ENCODE measurements around the gene CTNND1.

CTNND1 gene

GRCh38 chr11:57762235-57762861, 746 bp downstream of the CTNND1 start:
- no peak for DNase-seq

DNA sequence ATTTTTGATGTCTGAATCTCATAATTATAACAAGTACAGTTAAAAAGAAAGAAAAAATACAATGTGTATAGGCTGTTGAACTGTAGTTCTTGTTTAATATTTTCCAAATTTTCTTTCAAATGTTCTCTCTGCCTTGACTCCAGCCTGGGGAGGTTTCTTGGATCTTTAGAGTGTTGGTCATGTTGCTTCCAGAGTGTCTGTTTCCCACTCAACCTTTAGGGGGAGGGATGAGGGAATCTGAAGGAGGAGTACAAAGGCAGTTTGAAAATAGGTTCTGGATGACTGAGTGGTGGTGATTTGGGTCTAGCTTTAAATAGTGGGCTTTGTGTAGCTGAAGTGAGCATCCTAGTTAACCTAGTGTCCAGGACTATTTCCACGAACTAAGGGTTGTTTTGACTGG, 2.0 kb downstream of the CTNND1 start:
- DNase-seq = no peak

GRCh38 chr11:57764021-57764420, 2.4 kb downstream of the CTNND1 start:
- DNase-seq = no peak

DNA sequence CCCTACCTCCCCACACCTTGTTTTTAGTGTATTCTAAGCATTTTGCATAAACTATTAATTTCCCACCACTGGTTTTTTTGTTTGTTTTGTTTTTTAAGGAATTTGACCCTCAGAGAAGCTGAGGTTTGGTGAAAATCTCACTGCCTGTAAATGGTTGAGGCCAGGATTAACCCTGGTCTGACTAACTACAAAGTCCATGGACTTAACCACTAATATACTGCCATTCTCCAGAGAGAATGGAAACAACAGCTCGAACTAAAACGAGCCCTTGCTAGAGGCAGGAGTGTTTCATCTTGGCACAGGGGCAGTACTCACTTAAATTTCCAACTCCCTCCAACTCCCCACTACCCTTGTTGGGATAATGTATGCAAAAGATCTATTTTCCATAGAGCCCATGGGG, 3.0 kb downstream of the CTNND1 start:
- DNase-seq = no peak

GRCh38 chr11:57764972-57765371, 3.4 kb downstream of the CTNND1 start:
- DNase-seq = no peak

- DNase-seq = no peak
Observed at GRCh38 chr11:57770793-57771192, 9.2 kb downstream of the CTNND1 start.

GRCh38 chr11:57771365-57771764, 9.8 kb downstream of the CTNND1 start:
- DNase-seq = no peak

DNA sequence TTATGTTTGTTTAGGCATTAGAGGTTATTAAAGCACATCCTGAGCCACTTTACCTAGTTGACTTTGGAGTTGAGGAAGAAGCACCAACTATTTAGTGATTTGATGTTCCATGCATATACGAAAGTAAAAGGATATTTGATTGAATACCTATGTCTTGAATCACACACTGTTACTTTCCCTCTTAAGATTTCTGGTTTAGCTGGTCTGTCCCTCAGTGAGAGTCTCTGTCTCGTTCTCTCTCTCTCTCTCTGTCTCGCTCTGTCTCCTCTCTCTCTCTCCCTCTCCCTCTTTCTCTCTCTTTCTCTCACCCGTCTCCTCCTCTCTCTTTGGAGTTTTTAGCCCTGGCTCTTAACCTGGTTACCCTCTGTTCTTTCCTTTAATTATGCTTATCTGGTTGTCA, 11.0 kb downstream of the CTNND1 start:
- DNase-seq = no peak

GRCh38 chr11:57773026-57773598, 11.5 kb downstream of the CTNND1 start:
- DNase-seq = no peak

- DNase-seq = no peak
Observed at GRCh38 chr11:57775491-57775890, 13.9 kb downstream of the CTNND1 start.

DNA sequence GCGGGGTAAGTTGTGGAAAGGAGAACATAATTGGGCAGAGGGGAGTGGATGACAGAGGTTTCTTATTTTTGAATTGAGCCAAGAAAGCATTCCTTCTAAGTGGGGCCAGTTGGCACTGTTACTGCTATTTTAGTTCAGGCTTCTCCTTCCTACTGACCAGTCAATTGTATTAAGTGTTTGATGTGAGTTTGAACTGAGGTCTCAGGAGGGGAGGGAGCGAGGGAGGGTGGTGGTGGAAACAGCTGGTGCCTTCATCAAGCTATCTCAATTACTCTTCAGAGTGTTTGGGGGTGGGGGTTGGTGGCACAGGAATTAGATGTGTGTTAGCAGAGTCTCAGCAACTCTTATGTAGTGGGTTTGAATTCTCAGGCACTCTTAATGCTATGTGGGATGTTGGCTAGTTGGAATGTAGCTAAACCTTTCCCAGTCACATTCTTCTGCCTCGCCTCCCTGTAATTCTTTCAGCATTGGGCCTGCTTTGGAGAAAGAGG, 14.5 kb downstream of the CTNND1 start:
- no peak for DNase-seq

DNA sequence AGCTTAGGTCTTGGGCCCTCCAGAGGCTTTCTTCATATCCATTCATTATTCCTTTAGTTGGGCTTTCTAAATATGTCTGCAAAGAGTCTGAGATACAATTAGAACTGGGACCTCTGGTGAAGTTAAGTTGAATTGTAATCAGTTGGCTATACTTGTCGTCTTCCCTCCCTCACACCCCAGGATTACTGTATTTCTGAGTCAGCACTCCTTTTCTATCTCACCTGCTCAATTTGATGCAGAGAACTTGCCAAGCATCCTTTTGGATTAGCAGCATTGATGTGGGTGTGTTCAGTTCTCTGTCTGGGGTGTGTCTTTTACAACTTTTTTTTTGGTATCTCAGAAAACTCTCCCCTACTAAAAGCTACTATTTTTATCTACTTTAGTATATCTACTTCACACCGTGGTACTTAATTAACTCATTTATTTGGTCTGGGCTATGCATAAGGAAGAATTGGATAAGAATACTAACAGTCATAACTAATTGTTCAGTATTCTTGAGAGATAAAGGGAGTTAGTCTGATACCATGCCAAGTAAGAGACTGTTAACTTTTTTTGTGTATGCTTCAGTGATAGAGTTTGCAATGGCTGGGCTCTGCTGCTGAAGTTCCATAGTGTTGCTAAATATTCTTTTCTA, 15.1 kb downstream of the CTNND1 start:
- no peak for DNase-seq

GRCh38 chr11:57777969-57778317, 16.3 kb downstream of the CTNND1 start:
- no peak for DNase-seq

- DNase-seq = no peak
Observed at GRCh38 chr11:57778318-57779037, 16.9 kb downstream of the CTNND1 start.

GRCh38 chr11:57779276-57779675, 17.7 kb downstream of the CTNND1 start:
- no peak for DNase-seq

DNA sequence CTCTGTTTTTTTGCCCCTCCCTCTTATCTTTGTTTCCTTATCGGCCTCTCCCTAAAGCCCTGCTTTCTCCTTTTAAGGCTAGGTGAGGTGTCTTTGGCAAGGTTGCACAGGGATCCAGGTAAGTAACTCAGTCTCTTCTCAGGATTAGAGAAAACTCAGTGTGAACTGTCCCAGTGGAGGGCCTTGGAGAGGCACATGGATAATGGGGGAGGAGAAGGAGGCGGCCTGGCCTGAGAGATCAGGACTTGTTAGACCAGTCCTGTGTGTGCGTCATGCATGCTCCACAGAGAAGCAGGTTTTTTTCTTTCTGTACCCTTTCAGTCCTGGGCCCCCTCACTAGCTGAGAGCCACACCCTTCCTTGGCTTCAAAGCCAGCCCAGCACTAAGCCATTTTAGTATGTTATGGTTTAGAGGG, 19.9 kb downstream of the CTNND1 start:
- no peak for DNase-seq

- DNase-seq = no peak
Observed at GRCh38 chr11:57785072-57785471, 23.5 kb downstream of the CTNND1 start.

DNA sequence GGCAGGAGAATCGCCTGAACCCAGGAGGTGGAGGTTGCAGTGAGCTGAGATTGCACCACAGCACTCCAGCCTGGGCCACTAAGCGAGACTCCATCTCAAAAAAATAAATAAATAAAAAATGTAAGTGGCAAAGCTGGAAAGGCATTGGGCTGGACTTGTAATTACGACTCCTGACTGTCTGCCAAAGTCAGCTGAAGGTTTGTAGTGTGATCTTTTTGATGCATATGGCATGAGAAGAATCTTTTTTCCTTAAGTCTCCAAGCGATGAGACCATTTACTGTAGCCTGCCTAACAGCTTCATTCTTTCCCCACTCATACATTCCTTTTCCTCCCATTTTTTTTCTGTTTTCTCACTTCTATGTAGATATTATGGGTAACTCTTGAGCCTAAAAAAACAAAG, 24.8 kb downstream of the CTNND1 start:
- DNase-seq = no peak

GRCh38 chr11:57787006-57787604, 25.5 kb downstream of the CTNND1 start:
- no peak for DNase-seq

GRCh38 chr11:57787920-57788702, 26.5 kb downstream of the CTNND1 start:
- DNase-seq = no peak

GRCh38 chr11:57788703-57789088, 27.1 kb downstream of the CTNND1 start:
- DNase-seq = no peak

DNA sequence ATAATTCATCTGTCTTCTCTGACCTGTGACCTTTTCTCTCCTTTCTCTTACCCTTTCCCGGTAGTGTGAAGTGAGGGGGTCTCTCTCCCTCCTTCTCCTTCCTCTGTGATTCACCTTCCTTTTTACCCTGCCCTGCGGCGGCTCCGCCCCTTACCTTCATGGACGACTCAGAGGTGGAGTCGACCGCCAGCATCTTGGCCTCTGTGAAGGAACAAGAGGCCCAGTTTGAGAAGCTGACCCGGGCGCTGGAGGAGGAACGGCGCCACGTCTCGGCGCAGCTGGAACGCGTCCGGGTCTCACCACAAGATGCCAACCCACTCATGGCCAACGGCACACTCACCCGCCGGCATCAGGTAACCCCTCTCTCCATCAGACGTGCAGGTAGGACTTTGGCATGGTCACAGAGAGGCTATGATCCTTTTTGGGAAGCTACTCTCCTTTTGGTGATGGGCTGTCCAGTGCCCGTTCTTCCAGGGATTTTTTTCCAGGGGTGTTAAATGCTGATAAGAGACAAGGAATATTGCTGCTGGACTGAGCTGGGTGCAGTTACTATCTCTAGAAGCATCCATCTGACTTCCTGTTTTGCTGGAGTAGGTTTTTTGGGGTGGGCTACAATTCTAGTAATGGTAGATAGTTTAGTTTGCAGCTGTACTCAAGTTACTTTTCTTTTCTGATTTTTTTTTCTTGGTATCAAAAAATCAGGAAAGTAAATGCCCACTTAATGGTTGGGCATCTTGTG, 29.9 kb downstream of the CTNND1 start:
- no peak for DNase-seq
